ENCODE measurements around the gene ZDBF2.
"Not testable (repeated sequence)": the region's sequence is repeated elsewhere in the genome, so short reads cannot be mapped to it uniquely, and the experiment has no call there.

Gene ZDBF2

GRCh38 chr2:206324869-206325268, 50.4 kb downstream of the ZDBF2 start:
- no peak for DNase-seq

- DNase-seq: no peak
Measured at GRCh38 chr2:206328974-206329373, 54.5 kb downstream of the ZDBF2 start.

GRCh38 chr2:206336861-206337260, 62.4 kb downstream of the ZDBF2 start:
- no peak for DNase-seq

- DNase-seq: no peak
Measured at GRCh38 chr2:206337956-206338355, 63.5 kb downstream of the ZDBF2 start.

- DNase-seq: no peak
Measured at GRCh38 chr2:206341396-206341795, 66.9 kb downstream of the ZDBF2 start.

GRCh38 chr2:206343144-206343543, 68.7 kb downstream of the ZDBF2 start:
- no peak for DNase-seq

GRCh38 chr2:206343816-206344215, 69.4 kb downstream of the ZDBF2 start:
- no peak for DNase-seq

GRCh38 chr2:206345606-206346005, 71.1 kb downstream of the ZDBF2 start:
- no peak for DNase-seq

GRCh38 chr2:206349375-206349774, 74.9 kb downstream of the ZDBF2 start:
- no peak for DNase-seq

GRCh38 chr2:206352571-206352970, 78.1 kb downstream of the ZDBF2 start:
- DNase-seq: no peak

- no peak for DNase-seq
Measured at GRCh38 chr2:206353685-206354084, 79.2 kb downstream of the ZDBF2 start.

GRCh38 chr2:206354129-206354528, 79.7 kb downstream of the ZDBF2 start:
- no peak for DNase-seq

- not testable (repeated sequence) for DNase-seq
Measured at GRCh38 chr2:206356840-206357239, 82.4 kb downstream of the ZDBF2 start.

- DNase-seq: not testable (repeated sequence)
Measured at GRCh38 chr2:206360840-206361239, 86.4 kb downstream of the ZDBF2 start.

- DNase-seq: no peak
Measured at GRCh38 chr2:206361407-206362045, 87.1 kb downstream of the ZDBF2 start.

All from fibroblast of upper back skin (primary cell).